CD14-positive monocyte (primary cell): ENCODE results near the gene TDRD9. TPM values are rescaled to one million over a fixed set of nuclear protein-coding genes. Genes with fewer than 3 reads are reported as not detected.

ENCODE experiments used
- DNase-seq, 3 donors: peaks; one replicate each; pipeline ENCODE4 v3.0.0-alpha.2; 2011 to 2022
- H2AFZ ChIP-seq: 2 replicates; pipeline ENCODE4 v1.6.0; 2012; ENCODE audit warnings: mild to moderate bottlenecking, low read depth, low read length, inconsistent platforms; ENCODE audit not compliant: insufficient read depth, poor library complexity, severe bottlenecking
- H3K27ac ChIP-seq, 2 donors: 1 replicate in 1 of 2; 2 replicates in 1 of 2; pipeline ENCODE4 v1.5.1; 2012 to 2013; ENCODE audit warnings: low read length in 2 of 2, control low read depth in 1 of 2, inconsistent platforms in 1 of 2, low read depth in 1 of 2, mild to moderate bottlenecking in 1 of 2
- H3K27me3 ChIP-seq, 2 donors: one replicate each; pipeline versions ENCODE4 v1.6.0 to v1.6.1; 2011 to 2013; ENCODE audit warnings: low read length in 2 of 2; ENCODE audit not compliant: control insufficient read depth in 2 of 2, insufficient read depth in 2 of 2
- H3K36me3 ChIP-seq, 2 donors: replicated peaks in 1 of 2; 1 replicate in 1 of 2; 2 replicates in 1 of 2; pipeline versions ENCODE4 v1.5.1 to v1.6.1; 2012 to 2013; ENCODE audit warnings: low read length in 2 of 2, control low read depth in 1 of 2, inconsistent platforms in 1 of 2, mild to moderate bottlenecking in 1 of 2; ENCODE audit not compliant: insufficient read depth in 2 of 2, control insufficient read depth in 1 of 2
- H3K4me1 ChIP-seq, 2 donors: 1 replicate in 1 of 2; 2 replicates in 1 of 2; pipeline versions ENCODE4 v1.5.1 to v1.6.1; 2012 to 2013; ENCODE audit warnings: low read length in 2 of 2, control low read depth in 1 of 2, inconsistent platforms in 1 of 2, mild to moderate bottlenecking in 1 of 2, moderate library complexity in 1 of 2; ENCODE audit not compliant: insufficient read depth in 2 of 2, control insufficient read depth in 1 of 2
- H3K4me2 ChIP-seq: replicated peaks from 2 replicates; pipeline ENCODE3; 2012; ENCODE audit warnings: low read length, moderate library complexity, mild to moderate bottlenecking; ENCODE audit not compliant: poor library complexity, severe bottlenecking; ENCODE audit errors: extremely low read depth
- H3K4me3 ChIP-seq, 3 experiments: fragments of 200-600 bp in 1 of 3; sonication (generic) in 1 of 3; replicated peaks in 1 of 3; 1 replicate in 2 of 3; 2 replicates in 1 of 3; pipeline ENCODE4 v1.5.1; 2011 to 2013; ENCODE audit warnings: low read length in 3 of 3, mild to moderate bottlenecking in 3 of 3, control low read depth in 2 of 3, low read depth in 2 of 3, inconsistent platforms in 1 of 3, moderate library complexity in 1 of 3
- H3K79me2 ChIP-seq: 2 replicates; pipeline ENCODE4 v1.6.0; 2012; ENCODE audit warnings: mild to moderate bottlenecking, control low read depth, inconsistent platforms, low read length, moderate library complexity; ENCODE audit not compliant: insufficient read depth
- H3K9ac ChIP-seq: 2 replicates; pipeline ENCODE4 v1.6.0; 2017; ENCODE audit warnings: low read length, mild to moderate bottlenecking; ENCODE audit not compliant: insufficient read depth, poor library complexity, severe bottlenecking
- H3K9me3 ChIP-seq, 2 donors: replicated peaks in 1 of 2; 1 replicate in 1 of 2; 2 replicates in 1 of 2; pipeline versions ENCODE4 v1.5.1 to v1.6.1; 2012 to 2013; ENCODE audit warnings: low read length in 2 of 2, control low read depth in 1 of 2; ENCODE audit not compliant: control insufficient read depth in 1 of 2, insufficient read depth in 1 of 2
- H4K20me1 ChIP-seq: 2 replicates; pipeline ENCODE4 v1.6.0; 2012; ENCODE audit warnings: mild to moderate bottlenecking, low read length, control low read depth, moderate library complexity; ENCODE audit not compliant: insufficient read depth
- H3K27ac Mint-ChIP-seq, 7 donors: one replicate each; pipeline ENCODE4 v1.8.0; 2020; ENCODE audit warnings: mild to moderate bottlenecking in 7 of 7, mixed read lengths in 7 of 7, moderate library complexity in 6 of 7, inconsistent platforms in 2 of 7
- H3K27me3 Mint-ChIP-seq, 3 donors: one replicate each; pipeline ENCODE4 v1.8.0; 2021 to 2022; ENCODE audit warnings: low read depth in 3 of 3, mild to moderate bottlenecking in 3 of 3, mixed read lengths in 3 of 3, moderate library complexity in 3 of 3, inconsistent platforms in 1 of 3
- H3K36me3 Mint-ChIP-seq, 2 donors: one replicate each; pipeline ENCODE4 v1.8.0; 2020; ENCODE audit warnings: mixed read lengths in 2 of 2, inconsistent platforms in 1 of 2, mild to moderate bottlenecking in 1 of 2
- H3K4me1 Mint-ChIP-seq: one replicate; pipeline ENCODE4 v1.8.0; 2020; ENCODE audit warnings: mild to moderate bottlenecking, mixed read lengths
- H3K4me3 Mint-ChIP-seq, 2 donors: one replicate each; pipeline ENCODE4 v1.8.0; 2020; ENCODE audit warnings: mild to moderate bottlenecking in 2 of 2, mixed read lengths in 2 of 2, moderate library complexity in 1 of 2
- H3K9me3 Mint-ChIP-seq, 7 donors: one replicate each; pipeline ENCODE4 v1.8.0; 2020 to 2022; ENCODE audit warnings: mixed read lengths in 7 of 7, mild to moderate bottlenecking in 6 of 7, moderate library complexity in 6 of 7, inconsistent platforms in 2 of 7
- CTCF ChIP-seq: fragments of 200-600 bp; IDR thresholded peaks from one replicate; pipeline ENCODE4 v1.8.0; 2022; ENCODE audit warnings: antibody characterized with exemption, mild to moderate bottlenecking
- WGBS: methylation state at CpG from one replicate; pipeline ENCODE4 v1.1.5; 2013; ENCODE audit warnings: missing lambda C conversion rate; ENCODE audit not compliant: insufficient coverage; 5-methylcytosine and 5-hydroxymethylcytosine counted together
- intact Hi-C, 2 donors: fragments of 100-400 bp; cut with micrococcal nuclease; formaldehyde crosslinking; loops; one replicate each; pipeline versions ENCODE4 v1.15.0 to v1.15.1; 2023
- polyA plus RNA-seq, 3 donors: library from polyadenylated mRNA; depleted of rRNA in 1 of 3; unstranded in 2 of 3; stranded (reverse) in 1 of 3; fragments of 300-500 nt in 2 of 3; fragments of >200 nt in 1 of 3; fragmentation: Illumina TruSeq in 2 of 3; gene quantifications; 1 replicate in 2 of 3; 2 replicates in 1 of 3; pipeline ENCODE4 v1.2.3, GENCODE V29; 2012 to 2021

The TDRD9 gene
- polyA plus RNA-seq, 3 donors: 7.6 to 12.1 (median 11.8) TPM

GRCh38 chr14:104007121-104007520 lies 78.9 kb downstream of the TDRD9 start:
- Histone ChIP-seq H3K27ac (no peak overlapping the region), H3K9me3 (no peaks in the 10 kb centered on the region), H3K4me1 (no peaks in the 10 kb centered on the region), H3K4me3 (no peak overlapping the region), H4K20me1 (no peaks in the 10 kb centered on the region), H3K9ac (no peak overlapping the region), H2AFZ (no peak overlapping the region), H3K79me2 (no peaks in the 10 kb centered on the region), H3K36me3 (peaks cover 15 to 54% of the 10 kb centered on the region in 2 donors), H3K4me2 (no peak overlapping the region), H3K27me3 (no peaks in the 10 kb centered on the region)
- no peaks in the 10 kb centered on the region for H3K9me3 Mint-ChIP-seq
- intact Hi-C loops: no loop called here
- 94% methylated on average over 12 of the region's 12 CpGs for WGBS
- no peak for DNase-seq
- H3K36me3 Mint-ChIP-seq: peaks cover 46 to 62% of the 10 kb centered on the region in 2 donors
- H3K27ac Mint-ChIP-seq: no peak overlapping the region
- H3K27me3 Mint-ChIP-seq: peaks cover 0 to 3% (median 0%) of the 10 kb centered on the region in 3 donors
- H3K4me3 Mint-ChIP-seq: no peak overlapping the region
- no peaks in the 10 kb centered on the region for H3K4me1 Mint-ChIP-seq
- no peak for TF ChIP-seq CTCF

- Mint-ChIP-seq H3K4me1 (no peaks in the 10 kb centered on the region), H3K4me3 (no peak overlapping the region), H3K27me3 (peaks cover 0 to 2% (median 0%) of the 10 kb centered on the region in 3 donors), H3K27ac (no peak overlapping the region), H3K36me3 (peaks cover 52 to 62% of the 10 kb centered on the region in 2 donors), H3K9me3 (peaks cover 0 to 3% (median 0%) of the 10 kb centered on the region in 7 donors)
- H3K4me3 ChIP-seq: no peak overlapping the region
- H3K4me1 ChIP-seq: no peaks in the 10 kb centered on the region
- intact Hi-C loops: no loop called here
- H3K4me2 ChIP-seq: no peak overlapping the region
- no peaks in the 10 kb centered on the region for H4K20me1 ChIP-seq
- peaks cover 15 to 54% of the 10 kb centered on the region in 2 donors for H3K36me3 ChIP-seq
- no peak overlapping the region for H3K9ac ChIP-seq
- TF ChIP-seq CTCF: no peak
- no peak overlapping the region for H3K27ac ChIP-seq
- no peaks in the 10 kb centered on the region for H3K9me3 ChIP-seq
- no peak for DNase-seq
- H2AFZ ChIP-seq: no peak overlapping the region
- H3K27me3 ChIP-seq: no peaks in the 10 kb centered on the region
- H3K79me2 ChIP-seq: no peaks in the 10 kb centered on the region
- no CpG with 5 or more reads among the region's 1 CpG for WGBS
These were observed 81.0 kb downstream of the TDRD9 start for GRCh38 chr14:104009297-104009696.
